Right lung (tissue), 5 donors: Measurements from ENCODE around the gene EN2. TPM values are rescaled to one million over a fixed set of nuclear protein-coding genes. Genes with fewer than 3 reads are reported as not detected.

Experiments
- DNase-seq, 2 donors: peaks; one replicate each; pipeline ENCODE4 v3.0.0-alpha.2; 2013
- polyA plus RNA-seq, 5 donors: library from polyadenylated mRNA; unstranded; fragments of 120-200 nt; gene quantifications; one replicate each; pipeline versions ENCODE4 v1.2.1 to v1.2.3, GENCODE V29; 2013; ENCODE audit warnings: inconsistent platforms in 1 of 5, low replicate concordance in 1 of 5; ENCODE audit not compliant: insufficient read length in 5 of 5, insufficient read depth in 1 of 5

The EN2 gene
- polyA plus RNA-seq, 5 donors = not detected

GRCh38 chr7:155464183-155464582 is 6.3 kb downstream of the EN2 start:
- no peak for DNase-seq

- no peak for DNase-seq
Measured at GRCh38 chr7:155464948-155465739, 7.2 kb downstream of the EN2 start.

DNA sequence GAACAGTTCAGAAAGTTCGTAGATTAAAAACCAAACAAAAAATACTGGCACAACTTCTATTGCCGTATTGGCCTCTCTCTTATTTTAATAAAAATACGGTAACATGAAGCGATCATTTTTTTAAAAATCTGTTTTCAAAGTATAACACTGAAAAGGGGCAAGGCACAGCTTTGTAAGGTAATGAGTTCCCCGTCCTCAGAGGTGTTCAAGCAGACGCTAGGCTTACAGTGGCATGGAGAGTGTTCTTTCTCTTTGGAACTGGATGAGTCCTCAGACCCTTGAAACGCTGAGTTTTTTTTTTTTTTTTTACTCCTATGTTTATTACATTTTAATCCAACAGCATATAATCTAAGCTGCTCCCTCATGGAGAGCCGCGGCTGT is 7.8 kb downstream of the EN2 start:
- DNase-seq = no peak

GRCh38 chr7:155466142-155466813 is 8.3 kb downstream of the EN2 start:
- DNase-seq = no peak

GRCh38 chr7:155466814-155467733 is 9.1 kb downstream of the EN2 start:
- no peak for DNase-seq

DNA sequence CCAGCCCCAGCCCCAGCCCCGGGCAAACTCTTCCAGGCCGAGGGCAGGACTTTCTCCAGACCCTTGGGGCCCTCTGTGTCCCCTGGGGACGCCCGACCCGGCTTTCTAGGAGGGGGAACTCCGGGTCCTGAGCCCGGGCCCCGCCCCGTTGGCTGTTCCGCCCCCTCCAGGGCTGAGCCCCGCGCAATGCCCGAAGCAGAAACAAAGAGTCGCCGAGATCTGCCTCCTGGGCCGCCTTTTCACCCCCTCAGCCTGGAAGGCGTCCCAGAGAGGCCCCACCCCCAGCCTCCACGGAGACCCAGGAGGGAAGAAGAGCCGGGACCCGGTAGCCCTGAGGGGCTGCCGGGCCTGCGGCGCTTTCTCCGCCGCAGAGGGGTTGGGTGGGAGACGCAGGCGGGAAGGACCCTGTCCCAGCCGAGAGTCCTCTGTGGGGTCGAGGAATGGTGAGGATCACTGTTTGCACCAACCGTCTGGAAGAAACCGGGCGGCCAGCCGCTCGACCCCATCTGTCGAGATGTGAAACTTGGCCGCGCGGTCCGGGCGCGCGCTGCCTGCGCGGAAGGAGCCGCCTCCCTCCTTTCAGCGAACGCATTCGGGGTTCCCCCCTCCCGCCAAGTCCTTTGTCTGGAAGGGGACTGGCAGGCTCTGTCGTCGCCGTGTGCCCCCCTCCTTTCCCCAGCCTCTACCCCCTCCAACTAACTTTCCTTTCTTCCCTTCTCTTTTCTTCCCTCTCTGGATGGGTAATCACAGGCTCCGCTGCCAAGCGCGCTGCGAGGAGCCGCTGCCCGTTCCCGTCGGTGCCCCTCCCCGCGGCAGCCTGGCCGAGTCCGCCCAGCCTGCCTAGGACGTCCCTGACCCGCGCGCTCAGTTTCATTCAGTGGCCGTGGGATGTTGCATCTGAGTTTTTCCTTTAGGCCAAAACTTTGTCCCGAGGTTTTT is 10.2 kb downstream of the EN2 start:
- no peak for DNase-seq

DNA sequence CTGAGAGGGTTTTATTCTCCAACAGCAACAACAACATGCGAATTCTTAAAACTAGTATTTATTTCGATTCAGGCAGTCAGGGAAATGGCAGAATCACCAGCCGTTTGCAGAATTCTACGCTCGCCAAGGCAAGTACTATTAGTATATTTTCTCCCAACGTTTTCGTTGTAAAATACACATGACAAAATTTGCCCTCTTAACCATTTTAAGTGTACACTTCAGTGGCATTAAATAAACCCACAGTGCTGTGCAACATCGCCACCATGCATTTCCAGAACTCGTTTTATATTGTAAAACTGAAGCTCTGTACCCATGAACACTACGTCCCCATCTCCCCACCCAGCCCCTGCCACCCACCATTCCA is 10.8 kb downstream of the EN2 start:
- no peak for DNase-seq

DNA sequence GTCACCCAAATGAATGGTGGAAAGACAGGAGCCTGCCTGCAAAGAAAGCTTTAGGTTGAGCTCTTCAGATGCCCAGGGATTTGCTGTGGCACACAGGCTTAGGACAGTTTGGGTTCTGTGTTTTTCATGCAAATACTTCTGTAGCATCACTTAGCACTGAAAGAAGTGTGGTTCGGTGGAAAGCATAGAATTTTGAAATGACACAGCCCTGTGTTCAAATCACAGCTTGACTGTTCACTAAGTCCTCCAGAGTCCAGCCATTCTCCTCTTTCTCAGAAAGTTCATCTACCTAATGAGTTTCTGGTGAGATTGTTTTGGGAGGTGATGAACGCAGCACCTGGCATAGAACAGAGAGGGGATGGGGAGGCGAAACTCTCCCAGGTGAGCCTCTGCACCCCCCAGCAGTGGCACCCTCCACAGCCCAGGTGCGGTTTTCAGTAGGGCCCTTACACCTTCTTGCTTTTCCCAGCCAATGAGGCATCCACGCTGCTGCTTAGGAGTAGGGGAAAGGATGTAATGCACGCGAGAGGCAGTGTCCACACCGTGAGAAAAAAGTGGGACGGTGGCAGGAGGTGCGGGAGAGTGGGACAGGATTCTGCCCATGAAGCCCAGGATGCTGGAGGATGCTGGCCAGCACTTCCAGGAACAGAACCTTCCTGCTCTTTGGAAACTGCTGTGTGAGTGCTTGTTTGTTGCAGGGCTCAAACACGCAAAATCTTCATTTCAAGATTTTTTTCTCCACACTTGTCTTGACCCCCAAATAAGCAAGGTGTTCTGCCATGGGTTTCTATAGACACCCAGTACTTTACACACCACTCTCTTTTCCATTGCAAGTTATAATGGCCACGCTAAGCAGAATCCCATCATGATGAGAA is 11.6 kb downstream of the EN2 start:
- DNase-seq = no peak

- DNase-seq = no peak
Measured at GRCh38 chr7:155470186-155470487, 12.2 kb downstream of the EN2 start.

DNA sequence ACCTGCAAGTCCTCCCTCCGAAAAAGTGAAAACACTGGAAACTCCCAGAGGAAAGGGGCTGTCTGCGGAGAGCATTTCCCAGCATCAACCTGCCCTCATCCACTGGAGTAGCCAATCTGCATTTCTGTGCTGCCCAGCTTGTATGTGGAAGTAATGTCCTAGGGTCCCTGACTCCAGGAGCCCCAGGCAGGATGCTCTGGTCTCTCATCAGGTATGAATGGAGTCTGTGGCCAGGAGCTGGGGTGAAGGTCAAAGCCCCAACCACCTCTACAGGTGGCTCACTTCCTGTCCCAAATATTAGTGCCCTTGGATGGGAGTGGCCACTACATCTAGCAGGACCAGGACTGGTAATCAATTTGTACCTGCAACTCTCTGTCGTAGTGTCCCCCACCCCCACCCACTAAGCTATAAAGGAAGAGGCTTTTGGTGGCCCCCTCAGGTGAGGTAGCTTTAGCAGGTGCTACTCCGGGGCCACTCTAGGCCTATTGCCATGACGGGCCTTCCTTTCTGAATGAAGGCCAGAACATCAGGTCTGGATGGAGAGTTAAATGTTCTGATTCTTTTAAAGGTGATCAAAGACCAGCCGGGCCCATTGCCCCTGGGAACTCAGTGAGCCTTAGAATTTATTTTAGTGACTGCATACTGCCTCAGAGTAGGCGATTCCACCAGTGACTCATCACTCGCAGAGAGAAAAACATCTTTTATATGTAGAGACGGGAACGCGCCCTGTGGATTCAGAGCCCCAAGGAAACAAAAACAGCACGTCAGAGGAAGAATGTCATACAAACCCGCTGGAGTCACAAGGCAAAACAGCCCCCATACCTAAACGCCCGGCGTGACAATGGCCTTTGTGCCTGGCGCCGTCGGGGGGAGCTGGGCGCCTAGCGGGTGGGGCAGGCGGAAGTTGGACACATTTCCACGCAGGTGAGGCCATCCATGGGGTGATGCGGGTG is 13.0 kb downstream of the EN2 start:
- DNase-seq = no peak

GRCh38 chr7:155471718-155472117 is 13.8 kb downstream of the EN2 start:
- DNase-seq = no peak

GRCh38 chr7:155477476-155477875 is 19.5 kb downstream of the EN2 start:
- no peak for DNase-seq

DNA sequence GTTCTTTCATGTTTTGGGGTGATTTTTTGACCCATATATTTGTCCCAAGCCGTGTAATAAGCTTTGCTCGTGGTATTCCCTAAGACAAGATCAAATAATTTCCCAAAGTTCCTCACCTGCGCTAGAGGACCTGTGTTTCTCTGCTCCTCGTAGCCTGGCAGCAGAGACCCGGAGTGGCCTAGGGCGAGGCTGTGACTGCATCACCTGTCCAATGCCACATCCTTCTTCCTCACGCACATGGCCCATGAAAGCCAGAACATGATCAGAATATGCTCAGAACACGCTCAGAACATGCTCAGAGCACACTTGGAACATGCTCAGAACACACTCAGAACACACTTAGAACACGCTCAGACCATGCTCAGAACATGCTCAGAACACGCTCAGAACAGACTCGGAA is 23.8 kb downstream of the EN2 start:
- no peak for DNase-seq

- no peak for DNase-seq
Measured at GRCh38 chr7:155482511-155483183, 24.7 kb downstream of the EN2 start.

GRCh38 chr7:155483245-155483644 is 25.3 kb downstream of the EN2 start:
- DNase-seq = no peak

DNA sequence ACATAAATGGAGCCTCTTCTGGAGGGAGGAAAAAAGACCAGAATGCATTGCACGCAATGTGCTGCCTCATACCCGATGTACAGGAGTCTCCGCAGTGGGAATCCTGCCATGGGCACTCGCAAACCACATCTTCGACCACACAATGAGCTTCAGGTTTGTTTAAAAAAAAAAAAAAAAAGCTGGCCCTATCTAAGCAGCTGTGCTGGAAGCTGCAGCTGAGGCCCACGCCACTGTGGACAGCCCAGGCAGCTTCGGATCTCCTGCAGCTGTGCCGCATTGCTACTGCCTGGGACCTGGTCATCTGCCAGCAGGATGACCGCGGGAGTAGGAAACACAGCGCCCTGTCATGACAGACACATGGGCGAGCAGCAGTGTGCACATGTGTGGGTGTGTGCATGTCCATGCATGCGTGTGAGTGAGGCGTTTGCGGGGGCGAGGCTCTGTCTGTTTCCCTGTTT is 26.0 kb downstream of the EN2 start:
- peak; percentile 69 to 72 for DNase-seq

DNA sequence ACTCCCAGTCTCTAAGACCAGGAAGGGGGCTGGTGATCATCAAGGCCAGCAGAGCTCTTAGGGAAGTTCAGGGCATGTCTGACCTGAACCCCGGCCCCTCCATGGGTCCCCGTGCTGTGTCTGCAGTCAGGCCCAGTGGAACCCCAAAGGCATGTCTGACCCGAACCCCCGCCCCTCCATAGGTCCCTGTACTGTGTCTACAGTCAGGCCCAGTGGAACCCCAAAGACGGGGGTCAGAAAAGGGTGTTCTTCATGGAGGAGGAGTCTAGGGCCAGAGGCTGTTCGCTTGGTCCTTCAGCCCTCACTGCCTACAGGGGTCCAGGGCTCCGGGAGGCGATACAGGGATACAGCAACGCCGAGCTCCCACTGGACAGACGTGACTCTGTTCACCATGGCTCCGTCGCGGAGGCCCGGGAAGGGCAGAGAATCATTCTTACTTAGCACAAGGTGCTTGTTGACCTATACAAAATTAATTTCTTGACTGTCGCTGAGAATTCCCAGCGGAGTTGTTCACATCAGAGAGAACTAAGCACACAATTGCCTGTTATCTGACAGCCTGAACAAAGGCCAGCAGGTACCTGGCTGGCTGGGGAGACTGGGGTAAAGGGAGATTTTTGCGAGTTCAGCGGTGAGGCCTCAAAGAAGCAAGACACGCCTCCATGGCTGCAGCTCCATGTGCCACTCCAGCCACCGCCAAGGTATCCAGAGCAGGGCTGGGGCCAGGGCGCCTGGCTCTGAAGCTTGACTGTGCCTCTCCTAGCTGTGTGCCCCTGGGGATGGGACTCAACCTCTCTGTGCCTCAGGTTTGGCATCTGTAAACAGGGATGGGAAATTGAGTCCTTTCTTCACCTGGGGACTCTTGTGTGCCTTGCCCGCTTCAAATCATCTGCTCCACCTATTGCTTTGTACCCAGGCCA is 26.8 kb downstream of the EN2 start:
- no peak for DNase-seq
